K562 (cell line): Measurements from ENCODE around the gene YEATS2. TPM values are rescaled to one million over a fixed set of nuclear protein-coding genes. Genes with fewer than 3 reads are reported as not detected.

ENCODE experiments used
- ATAC-seq: fragments of 200-7000 bp; cut with Tn5 transposase; 3 replicates; pipeline ENCODE4 v1.9.1; 2020; ENCODE audit warnings: moderate library complexity
- BruUV-seq: library from RNA; stranded (reverse); fragments of 400-500 nt; replicated peaks from 2 replicates; lab custom pipeline; 2021; lab: Mats Ljungman, UMichigan
- CTCF ChIA-PET: fragments of 300-600 bp; formaldehyde crosslinking; extraction: SDS; loops from one replicate; lab custom pipeline; 2021; ENCODE audit warnings: low intra/inter-chr PET ratio; lab: Yijun Ruan, JAX
- POLR2A ChIA-PET: fragments of 300-600, 350-650 bp; sonication (Branson Sonifier 250); formaldehyde crosslinking; extraction: SDS; loops from one replicate; lab custom pipeline; 2021; ENCODE audit warnings: antibody characterized with exemption, inconsistent platforms; lab: Yijun Ruan, JAX
- DNase-seq, 4 experiments: peaks; one replicate each; pipeline versions ENCODE4 v3.0.0 to v3.0.0-alpha.2; 2011 to 2018; ENCODE audit warnings: low spot score in 3 of 4, mixed read lengths in 3 of 4; ENCODE audit errors: extremely low read depth in 1 of 4
- FAIRE-seq: peaks from 2 replicates; lab custom pipeline; 2011; peaks lifted over from hg19 to GRCh38; lab: Jason Lieb, UNC
- H2AFZ ChIP-seq: 2 replicates; pipeline ENCODE4 v1.6.0; 2011; ENCODE audit warnings: low read depth, low read length, control low read depth, inconsistent platforms
- H3K27ac ChIP-seq: fragments of 200-600 bp; 3 replicates; pipeline ENCODE4 v1.8.0; 2011; ENCODE audit warnings: low read depth, mild to moderate bottlenecking, control low read depth, inconsistent platforms, low read length, moderate library complexity, mixed read lengths; ENCODE audit errors: extremely low read depth
- H3K27me3 ChIP-seq, 2 experiments: fragments of 300-600 bp in 1 of 2; 2 replicates in 1 of 2; 3 replicates in 1 of 2; pipeline versions ENCODE4 v1.6.0 to v1.8.0; 2011; ENCODE audit warnings: inconsistent platforms in 2 of 2, low read length in 2 of 2, mild to moderate bottlenecking in 1 of 2, mixed read lengths in 1 of 2, moderate library complexity in 1 of 2; ENCODE audit not compliant: control insufficient read depth in 2 of 2, insufficient read depth in 2 of 2
- H3K36me3 ChIP-seq: fragments of 300-600 bp; 3 replicates; pipeline ENCODE4 v1.8.0; 2011; ENCODE audit warnings: mild to moderate bottlenecking, low read length, inconsistent platforms; ENCODE audit not compliant: control insufficient read depth, insufficient read depth
- H3K4me1 ChIP-seq, 2 experiments: fragments of 200-600 bp in 1 of 2; replicated peaks in 1 of 2; 2 replicates in 1 of 2; 3 replicates in 1 of 2; pipeline versions ENCODE4 v1.5.1 to v1.8.0; 2011; ENCODE audit warnings: inconsistent platforms in 2 of 2, low read length in 2 of 2, mild to moderate bottlenecking in 1 of 2, mixed read lengths in 1 of 2, moderate library complexity in 1 of 2; ENCODE audit not compliant: control insufficient read depth in 2 of 2, insufficient read depth in 2 of 2
- H3K4me2 ChIP-seq: 2 replicates; pipeline ENCODE4 v1.6.1; 2011; ENCODE audit warnings: low read length, control low read depth, inconsistent platforms, mixed read lengths; ENCODE audit not compliant: insufficient read depth
- H3K4me3 ChIP-seq: fragments of 200-600 bp; sonication (generic), shearing (Covaris generic); 2 replicates; pipeline ENCODE4 v1.5.1; 2016; ENCODE audit warnings: control low read depth, inconsistent platforms
- H3K79me2 ChIP-seq: fragments of 200-600 bp; 3 replicates; pipeline ENCODE4 v1.8.0; 2011; ENCODE audit warnings: low read length, inconsistent platforms; ENCODE audit not compliant: control insufficient read depth, insufficient read depth
- H3K9ac ChIP-seq, 2 experiments: 2 replicates each; pipeline versions ENCODE4 v1.6.0 to v1.6.1; 2011; ENCODE audit warnings: low read depth in 2 of 2, low read length in 2 of 2, control low read depth in 1 of 2, inconsistent platforms in 1 of 2, mild to moderate bottlenecking in 1 of 2, mixed read lengths in 1 of 2; ENCODE audit not compliant: insufficient read depth in 1 of 2
- H3K9me1 ChIP-seq: one replicate; pipeline ENCODE4 v1.6.0; 2011; ENCODE audit warnings: inconsistent platforms, mild to moderate bottlenecking, low read length, moderate library complexity; ENCODE audit not compliant: control insufficient read depth, insufficient read depth
- H3K9me3 ChIP-seq: replicated peaks from 2 replicates; pipeline ENCODE4 v1.5.1; 2011; ENCODE audit warnings: low read depth, low read length, inconsistent platforms; ENCODE audit not compliant: control insufficient read depth, insufficient read depth
- H4K20me1 ChIP-seq: replicated peaks from 2 replicates; pipeline ENCODE4 v1.6.1; 2011; ENCODE audit warnings: low read length, inconsistent platforms, mixed read lengths; ENCODE audit not compliant: control insufficient read depth, insufficient read depth
- BMI1 ChIP-seq: fragments of 150-350 bp; IDR thresholded peaks from 2 replicates; pipeline ENCODE4 v1.6.1; 2014; ENCODE audit warnings: low read length
- LCOR ChIP-seq: sonication (generic); formaldehyde crosslinking; IDR thresholded peaks from 2 replicates; pipeline ENCODE4 v1.8.0; 2022; ENCODE audit warnings: mild to moderate bottlenecking, missing genetic modification reagents
- NCOA4 ChIP-seq: fragments of 450-650 bp; IDR thresholded peaks from 2 replicates; pipeline ENCODE4 v1.6.1; 2018; ENCODE audit warnings: mild to moderate bottlenecking; ENCODE audit not compliant: partially characterized antibody
- RBM25 ChIP-seq: fragments of 200-400 bp; formaldehyde crosslinking; IDR thresholded peaks from 2 replicates; pipeline ENCODE4 v1.6.1; 2018; ENCODE audit warnings: low read length, low read depth, moderate library complexity; ENCODE audit not compliant: severe bottlenecking
- SOX6 ChIP-seq: fragments of 450-650 bp; IDR thresholded peaks from 2 replicates; pipeline ENCODE4 v1.6.1; 2014; ENCODE audit warnings: mild to moderate bottlenecking
- ZNF398 ChIP-seq: fragments of 250-450 bp; sonication (Bioruptor Pico); IDR thresholded peaks from 2 replicates; pipeline ENCODE4 v1.8.0; 2021; ENCODE audit warnings: moderate library complexity, mild to moderate bottlenecking, inconsistent platforms
- ZNF584 ChIP-seq: fragments of 200-800 bp; sonication (Bioruptor generic); IDR thresholded peaks from 2 replicates; pipeline ENCODE4 v1.6.1; 2016; ENCODE audit warnings: low read depth, mild to moderate bottlenecking, missing genetic modification characterization, missing compliant biosample characterization
- ZNF830 ChIP-seq: fragments of 250-450 bp; sonication (Bioruptor Pico); IDR thresholded peaks from 2 replicates; pipeline ENCODE4 v1.5.0; 2021; ENCODE audit warnings: mild to moderate bottlenecking
- WGBS: fragments of 100-300 bp; shearing (Covaris generic); methylation state at CpG from one replicate; pipeline ENCODE4 v1.1.6; 2016; ENCODE audit warnings: low coverage, mixed read lengths; ENCODE audit not compliant: insufficient coverage; ENCODE audit errors: missing lambda C conversion rate; 5-methylcytosine and 5-hydroxymethylcytosine counted together
- in situ Hi-C: fragments of 300-500 bp; cut with MboI; formaldehyde crosslinking; loops from 4 replicates; pipeline ENCODE4 v1.15.0; 2018; ENCODE audit warnings: inconsistent platforms, mixed read lengths
- intact Hi-C: fragments of 100-400 bp; cut with micrococcal nuclease; formaldehyde crosslinking; loops from 2 replicates; pipeline ENCODE4 v1.14.2; 2022
- polyA plus RNA-seq, 8 experiments: library from polyadenylated mRNA; depleted of rRNA in 4 of 8; stranded (reverse) in 5 of 8; unstranded in 3 of 8; fragments of >200 nt; fragmentation: Nextera tagmentation in 2 of 8; fragmentation: Illumina TruSeq in 1 of 8; extraction: Ambion mirVana in 2 of 8; extraction: Trizol in 1 of 8; gene quantifications; 2 replicates each; pipeline versions ENCODE4 v1.2.1 to v1.2.3, GENCODE V29; 2011 to 2014; ENCODE audit warnings: inconsistent platforms in 1 of 8, missing spikeins in 1 of 8
- total RNA-seq, 7 experiments: library from RNA; depleted of rRNA in 6 of 7; stranded (reverse); fragments of >200 nt in 6 of 7; fragmentation: Illumina TruSeq in 2 of 7; extraction: Trizol in 2 of 7; gene quantifications; 2 replicates each; pipeline versions ENCODE4 v1.2.1 to v1.2.3, GENCODE V29; 2011 to 2021; ENCODE audit warnings: low replicate concordance in 1 of 7

The YEATS2 gene
- total and polyA plus RNA-seq, 9 of the 15 experiments (the other 6 are each of a cell fraction or from before 2014, with no cell fraction given): 1.8 to 35.2 (median 19.0) TPM

GRCh38 chr3:183826448-183827250, 129.1 kb downstream of the YEATS2 start:
- Histone ChIP-seq H2AFZ (no peak overlapping the region), H4K20me1 (no peaks in the 10 kb centered on the region), H3K9me3 (no peaks in the 10 kb centered on the region), H3K4me2 (no peak overlapping the region), H3K79me2 (no peaks in the 10 kb centered on the region), H3K4me1 (no peaks in the 10 kb centered on the region; a peak in 1 of 5 replicates), H3K27me3 (no peaks in the 10 kb centered on the region), H3K27ac (no peak overlapping the region), H3K9ac (no peak overlapping the region; a peak in 1 of 4 replicates), H3K4me3 (no peak overlapping the region), H3K36me3 (peaks cover 28% of the 10 kb centered on the region; the same call in 1 of the 3 replicates), H3K9me1 (no peaks in the 10 kb centered on the region)
- CTCF ChIA-PET: no interaction called here
- POLR2A ChIA-PET: interaction anchor here (0.6 to 2.6 kb wide), 2 partner anchors 17 to 324 kb away, joined by 3 to 8 read pairs; no protein-coding TSS in a partner anchor
- in situ Hi-C loops: no loop called here
- 93% methylated on average over 14 of the region's 14 CpGs for WGBS
- BruUV-seq: no TSS peak
- no peak for ATAC-seq
- intact Hi-C loops: no loop called here
- TF ChIP-seq NCOA4 (no peak), BMI1 (no peak), RBM25 (no peak), ZNF830 (CRISPR knock-in tag) (no peak), ZNF584 (no peak), SOX6 (no peak), ZNF398 (CRISPR knock-in tag) (no peak), LCOR (no peak)
- no peak for FAIRE-seq
- DNase-seq: no peak
